SK-N-DZ (cell line): Measurements from ENCODE around the gene ZNF385A.

Experiments
- DNase-seq: peaks from one replicate; pipeline ENCODE4 v3.0.0-alpha.2; 2015; ENCODE audit warnings: low spot score

Gene ZNF385A

GRCh38 chr12:54392485-54393206 is 8.1 kb upstream of the ZNF385A start:
- DNase-seq: no peak

- peak; percentile 76 for DNase-seq
These were observed 6.4 kb upstream of the ZNF385A start for GRCh38 chr12:54390668-54391551.

GRCh38 chr12:54390176-54390667 is 5.7 kb upstream of the ZNF385A start:
- DNase-seq: peak; percentile 43

- no peak for DNase-seq
These were observed 5.2 kb upstream of the ZNF385A start for GRCh38 chr12:54389607-54390175.

- no peak for DNase-seq
These were observed 4.6 kb upstream of the ZNF385A start for GRCh38 chr12:54389134-54389508.

- no peak for DNase-seq
These were observed 4.0 kb upstream of the ZNF385A start for GRCh38 chr12:54388237-54389133.

- DNase-seq: no peak
These were observed 2.6 kb upstream of the ZNF385A start for GRCh38 chr12:54387114-54387467.

GRCh38 chr12:54386403-54387113 is 2.0 kb upstream of the ZNF385A start:
- DNase-seq: no peak

GRCh38 chr12:54385251-54385914 is 850 bp upstream of the ZNF385A start:
- DNase-seq: peak; percentile 75

- DNase-seq: no peak
These were observed 1.4 kb downstream of the ZNF385A start for GRCh38 chr12:54383041-54383609.

GRCh38 chr12:54381136-54381535 is 3.4 kb downstream of the ZNF385A start:
- no peak for DNase-seq

- peak; percentile 88 for DNase-seq
These were observed 4.9 kb downstream of the ZNF385A start for GRCh38 chr12:54379398-54380201.

- DNase-seq: peak; percentile 65
These were observed 5.6 kb downstream of the ZNF385A start for GRCh38 chr12:54378796-54379397.

- no peak for DNase-seq
These were observed 6.6 kb downstream of the ZNF385A start for GRCh38 chr12:54377797-54378515.

- DNase-seq: no peak
These were observed 7.5 kb downstream of the ZNF385A start for GRCh38 chr12:54377007-54377406.

- DNase-seq: no peak
These were observed 7.9 kb downstream of the ZNF385A start for GRCh38 chr12:54376596-54376995.

GRCh38 chr12:54375259-54375579 is 9.3 kb downstream of the ZNF385A start:
- DNase-seq: no peak
